NT2/D1 (cell line): ENCODE measurements around the gene GNRH2.

Experiments used
- SUZ12 ChIP-seq: IDR thresholded peaks from 2 replicates; pipeline ENCODE4 v1.6.1; 2011; ENCODE audit not compliant: insufficient read length, insufficient read depth; ENCODE audit errors: extremely low read depth
- YY1 ChIP-seq: IDR thresholded peaks from 2 replicates; pipeline ENCODE4 v1.6.1; 2011; ENCODE audit not compliant: insufficient read length, insufficient read depth

DNA sequence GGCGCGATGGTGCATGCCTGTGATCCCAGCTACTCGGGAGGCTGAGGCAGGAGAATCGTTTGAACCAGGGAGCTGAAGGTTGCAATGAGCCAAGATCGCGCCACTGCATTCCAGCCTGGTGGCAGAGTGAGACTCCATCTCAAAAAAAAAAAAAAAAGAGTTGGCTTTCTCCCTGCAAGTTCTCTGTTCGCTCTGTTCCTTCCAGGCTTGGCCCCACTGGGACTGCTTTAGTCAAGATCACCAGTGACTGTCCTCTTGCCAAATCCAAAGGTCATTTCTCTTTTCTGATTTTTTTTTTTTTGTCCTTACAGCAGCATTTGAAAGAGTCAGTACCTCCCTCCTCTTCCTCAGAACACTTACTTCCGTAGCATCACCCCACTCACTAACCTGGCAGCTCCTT, 10.8 kb upstream of the GNRH2 start:
- TF ChIP-seq SUZ12 = no peak
- TF ChIP-seq YY1 = no peak
